IMR-90 (cell line): Measurements from ENCODE around the gene MT1E. TPM values are rescaled to one million over a fixed set of nuclear protein-coding genes. Genes with fewer than 3 reads are reported as not detected.

Experiments
- ATAC-seq: fragments of 200-7000 bp; cut with Tn5 transposase; 2 replicates; pipeline ENCODE4 v1.9.1; 2020; ENCODE audit warnings: low read depth, mild to moderate bottlenecking, moderate library complexity
- BruUV-seq: library from RNA; stranded (reverse); fragments of 400-500 nt; replicated peaks from 2 replicates; lab custom pipeline; 2021; lab: Mats Ljungman, UMichigan
- CTCF ChIA-PET: fragments of 300-600 bp; formaldehyde crosslinking; extraction: SDS; loops from one replicate; lab custom pipeline; 2021; ENCODE audit warnings: antibody characterized with exemption; lab: Yijun Ruan, JAX
- POLR2A ChIA-PET: fragments of 300-600 bp; sonication (Branson Sonifier 250); formaldehyde crosslinking; loops from one replicate; lab custom pipeline; 2022; ENCODE audit warnings: antibody characterized with exemption; ENCODE audit not compliant: unreplicated experiment; lab: Charles Lee
- DNase-seq: peaks from one replicate; pipeline ENCODE4 v3.0.0; 2013
- H2AFZ ChIP-seq: replicated peaks from 2 replicates; pipeline ENCODE3; 2013; ENCODE audit warnings: low read length, mild to moderate bottlenecking; ENCODE audit not compliant: poor library complexity
- H2AK5ac ChIP-seq: 2 replicates; pipeline ENCODE4 v1.6.1; 2013; ENCODE audit warnings: low read depth, low read length, inconsistent platforms
- H2AK9ac ChIP-seq: replicated peaks from 2 replicates; pipeline ENCODE3; 2013; ENCODE audit warnings: mild to moderate bottlenecking, low read depth, low read length, moderate library complexity; ENCODE audit not compliant: poor library complexity
- H2BK120ac ChIP-seq: 2 replicates; pipeline ENCODE4 v1.6.1; 2013; ENCODE audit warnings: low read depth, low read length, inconsistent platforms
- H2BK15ac ChIP-seq: 3 replicates; pipeline ENCODE4 v1.6.1; 2013; ENCODE audit warnings: low read depth, low read length, inconsistent platforms
- H2BK20ac ChIP-seq: 2 replicates; pipeline ENCODE4 v1.6.1; 2013; ENCODE audit warnings: low read depth, mild to moderate bottlenecking, inconsistent platforms, low read length, moderate library complexity
- H2BK5ac ChIP-seq: 2 replicates; pipeline ENCODE4 v1.6.1; 2013; ENCODE audit warnings: mild to moderate bottlenecking, low read depth, low read length, inconsistent platforms; ENCODE audit not compliant: poor library complexity, severe bottlenecking
- H3K14ac ChIP-seq: replicated peaks from 2 replicates; pipeline ENCODE4 v1.6.1; 2013; ENCODE audit warnings: low read depth, low read length, inconsistent platforms
- H3K18ac ChIP-seq: 2 replicates; pipeline ENCODE4 v1.6.1; 2013; ENCODE audit warnings: low read depth, low read length, control low read depth
- H3K23ac ChIP-seq: 2 replicates; pipeline ENCODE4 v1.6.1; 2013; ENCODE audit warnings: low read depth, low read length, inconsistent platforms
- H3K27ac ChIP-seq: 2 replicates; pipeline ENCODE4 v1.5.1; 2013; ENCODE audit warnings: mild to moderate bottlenecking, control low read depth, low read length; ENCODE audit not compliant: insufficient read depth
- H3K27me3 ChIP-seq: 2 replicates; pipeline ENCODE4 v1.6.1; 2013; ENCODE audit warnings: low read length; ENCODE audit not compliant: control insufficient read depth, insufficient read depth
- H3K36me3 ChIP-seq: 2 replicates; pipeline ENCODE4 v1.6.1; 2013; ENCODE audit warnings: low read length, mixed read lengths; ENCODE audit not compliant: control insufficient read depth, insufficient read depth
- H3K4ac ChIP-seq: 2 replicates; pipeline ENCODE4 v1.6.1; 2013; ENCODE audit warnings: low read depth, low read length, inconsistent platforms
- H3K4me1 ChIP-seq: 2 replicates; pipeline ENCODE4 v1.6.1; 2013; ENCODE audit warnings: low read length, mixed read lengths; ENCODE audit not compliant: control insufficient read depth, insufficient read depth
- H3K4me2 ChIP-seq: 2 replicates; pipeline ENCODE4 v1.6.1; 2013; ENCODE audit warnings: low read depth, mild to moderate bottlenecking, control low read depth, low read length, moderate library complexity
- H3K4me3 ChIP-seq: 2 replicates; pipeline ENCODE4 v1.5.1; 2013; ENCODE audit warnings: low read depth, mild to moderate bottlenecking, control low read depth, low read length, moderate library complexity; ENCODE audit not compliant: insufficient read depth
- H3K56ac ChIP-seq: 2 replicates; pipeline ENCODE4 v1.6.1; 2013; ENCODE audit warnings: low read length, inconsistent platforms; ENCODE audit not compliant: insufficient read depth; ENCODE audit errors: extremely low read depth
- H3K79me1 ChIP-seq, 2 experiments: 2 replicates each; pipeline ENCODE4 v1.6.1; 2013; ENCODE audit warnings: low read length in 2 of 2, inconsistent platforms in 1 of 2, low read depth in 1 of 2
- H3K9ac ChIP-seq: 2 replicates; pipeline ENCODE4 v1.6.1; 2013; ENCODE audit warnings: low read depth, low read length, control low read depth
- H3K9me1 ChIP-seq: 2 replicates; pipeline ENCODE4 v1.6.1; 2013; ENCODE audit warnings: low read length, inconsistent platforms; ENCODE audit not compliant: insufficient read depth
- H3K9me3 ChIP-seq: 2 replicates; pipeline ENCODE4 v1.6.1; 2013; ENCODE audit warnings: low read length; ENCODE audit not compliant: control insufficient read depth, insufficient read depth
- H4K20me1 ChIP-seq: 2 replicates; pipeline ENCODE4 v1.6.1; 2013; ENCODE audit warnings: low read length, inconsistent platforms; ENCODE audit not compliant: insufficient read depth
- H4K5ac ChIP-seq: 2 replicates; pipeline ENCODE4 v1.6.1; 2013; ENCODE audit warnings: mild to moderate bottlenecking, low read depth, low read length, control low read depth
- H4K8ac ChIP-seq, 2 experiments: 2 replicates each; pipeline ENCODE4 v1.6.1; 2013; ENCODE audit warnings: low read depth in 2 of 2, low read length in 2 of 2, control low read depth in 1 of 2, inconsistent platforms in 1 of 2
- H4K91ac ChIP-seq: 2 replicates; pipeline ENCODE4 v1.6.1; 2013; ENCODE audit warnings: low read depth, low read length, inconsistent platforms; ENCODE audit not compliant: insufficient read depth
- BHLHE40 ChIP-seq: fragments of 150-350 bp; IDR thresholded peaks from 2 replicates; pipeline ENCODE4 v1.6.1; 2016; ENCODE audit warnings: mild to moderate bottlenecking, low read depth, low read length
- CEBPB ChIP-seq: IDR thresholded peaks from 2 replicates; pipeline ENCODE4 v1.6.1; 2012; ENCODE audit warnings: low read depth, low read length, improper control_type of control experiment
- FOS ChIP-seq: fragments of 150-350 bp; IDR thresholded peaks from 2 replicates; pipeline ENCODE4 v1.6.1; 2016; ENCODE audit warnings: low read depth, low read length
- MAFK ChIP-seq: IDR thresholded peaks from 2 replicates; pipeline ENCODE4 v1.6.1; 2012; ENCODE audit warnings: low read depth, low read length, improper control_type of control experiment
- MXI1 ChIP-seq: IDR thresholded peaks from 2 replicates; pipeline ENCODE4 v1.6.1; 2012; ENCODE audit warnings: low read depth, mild to moderate bottlenecking, low read length, moderate library complexity, borderline replicate concordance
- NFE2L2 ChIP-seq: fragments of 150-350 bp; IDR thresholded peaks from 2 replicates; pipeline ENCODE4 v1.6.1; 2016; ENCODE audit warnings: low read depth, mild to moderate bottlenecking, low read length
- POLR2A ChIP-seq: IDR thresholded peaks from 2 replicates; pipeline ENCODE4 v1.6.1; 2012; ENCODE audit warnings: mild to moderate bottlenecking, low read depth, low read length
- RAD21 ChIP-seq: IDR thresholded peaks from 2 replicates; pipeline ENCODE4 v1.6.1; 2012; ENCODE audit warnings: low read length, improper control_type of control experiment
- RCOR1 ChIP-seq: IDR thresholded peaks from 2 replicates; pipeline ENCODE4 v1.6.1; 2012; ENCODE audit warnings: mild to moderate bottlenecking, low read length, improper control_type of control experiment; ENCODE audit not compliant: insufficient replicate concordance
- RFX5 ChIP-seq: IDR thresholded peaks from 2 replicates; pipeline ENCODE4 v1.8.0; 2012; ENCODE audit warnings: low read depth, mild to moderate bottlenecking, low read length, moderate library complexity
- SMC3 ChIP-seq: fragments of 150-350 bp; IDR thresholded peaks from 2 replicates; pipeline ENCODE4 v1.6.1; 2016; ENCODE audit warnings: low read depth, mild to moderate bottlenecking, antibody characterized with exemption, low read length, moderate library complexity
- WGBS, 2 experiments: methylation state at CpG; one replicate each; pipeline versions ENCODE4 v1.1.5 to v1.1.7; 2013; ENCODE audit warnings: missing lambda C conversion rate in 2 of 2; ENCODE audit not compliant: insufficient read length in 1 of 2; ENCODE audit errors: extremely low coverage in 2 of 2; 5-methylcytosine and 5-hydroxymethylcytosine counted together
- dilution Hi-C: fragments of 300-500 bp; cut with HindIII; formaldehyde crosslinking; loops from one replicate; pipeline ENCODE4 v1.14.3; 2018; ENCODE audit warnings: low sequenced_read_pairs; ENCODE audit not compliant: unreplicated experiment
- in situ Hi-C: fragments of 300-500 bp; cut with MboI; formaldehyde crosslinking; loops from 3 replicates; pipeline ENCODE4 v1.14.3; 2019; ENCODE audit warnings: low sequenced_read_pairs, inconsistent platforms, mixed read lengths
- intact Hi-C: fragments of 100-400 bp; cut with micrococcal nuclease; formaldehyde crosslinking; loops from 2 replicates; pipeline ENCODE4 v1.10.0; 2022
- polyA plus RNA-seq, 3 experiments: library from polyadenylated mRNA; depleted of rRNA; stranded (reverse); fragments of >200 nt; gene quantifications; 2 replicates each; pipeline ENCODE4 v1.2.3, GENCODE V29; 2012; ENCODE audit warnings: low replicate concordance in 1 of 3
- total RNA-seq: library from RNA; depleted of rRNA; stranded (reverse); fragments of >200 nt; gene quantifications from 2 replicates; pipeline ENCODE4 v1.2.3, GENCODE V29; 2012
- TF ChIP-seq, protein P1 (sequence below): fragments of 150-350 bp; IDR thresholded peaks from 2 replicates; pipeline ENCODE4 v1.6.1; 2017; ENCODE audit warnings: mild to moderate bottlenecking, antibody characterized with exemption, low read length, low read depth
- TF ChIP-seq, protein P2 (sequence below): fragments of 150-350 bp; IDR thresholded peaks from 2 replicates; pipeline ENCODE4 v1.6.1; 2016; ENCODE audit warnings: low read depth, mild to moderate bottlenecking, low read length, moderate library complexity, borderline replicate concordance
- TF ChIP-seq, protein P3 (sequence below): conservative IDR thresholded peaks from 2 replicates; pipeline ENCODE4 v1.5.1; 2012; ENCODE audit warnings: mild to moderate bottlenecking, low read depth, low read length, improper control_type of control experiment

MT1E gene
- total and polyA plus RNA-seq, 2 of the 4 experiments (the other 2 are of a cell fraction), result 137 to 821 TPM

DNA sequence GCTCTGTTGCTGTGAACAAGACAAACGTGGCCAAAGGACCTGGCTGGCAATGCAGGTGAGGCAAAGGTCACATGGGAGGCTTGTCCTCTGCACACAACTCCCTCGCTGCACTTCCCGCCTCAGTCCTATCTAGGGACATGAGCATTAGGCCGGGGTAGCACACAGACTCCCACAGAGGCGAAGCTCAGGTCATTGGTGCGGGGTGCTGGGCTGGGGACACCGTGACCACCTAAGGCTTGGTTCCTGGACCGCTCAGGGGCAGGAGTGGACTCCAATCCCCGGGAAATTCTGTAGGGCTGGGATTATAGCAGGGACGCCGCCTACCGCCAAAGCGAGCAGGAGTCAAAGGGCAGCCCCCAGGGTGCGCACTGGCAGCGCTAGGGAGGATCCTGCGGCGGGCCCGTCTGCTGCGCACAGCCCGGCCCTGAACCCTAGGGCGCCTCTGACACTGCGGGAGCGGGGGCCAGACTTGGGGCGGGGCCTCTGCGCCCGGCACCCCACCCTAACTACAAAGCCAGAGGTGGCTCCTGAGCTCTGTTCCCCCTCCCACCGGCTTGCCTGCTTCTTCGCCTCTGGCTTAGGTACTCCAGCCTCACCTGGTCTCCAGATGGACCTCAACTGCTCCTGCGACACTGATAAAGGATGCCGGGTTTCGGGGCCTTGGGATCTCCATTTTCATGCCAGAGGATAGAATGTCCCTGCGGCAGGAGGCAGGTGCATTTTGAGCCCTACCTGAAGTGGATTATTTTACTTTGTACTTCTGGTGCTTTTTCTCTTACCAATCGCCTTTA lies 22.3 kb downstream of the MT1E start:
- H2BK5ac ChIP-seq, result no peak overlapping the region
- no peak overlapping the region for H3K4ac ChIP-seq
- H3K27ac ChIP-seq, result no peak overlapping the region
- in situ Hi-C loops (no loop called here), dilution Hi-C loops (no loop called here), intact Hi-C loops (no loop called here)
- H3K14ac ChIP-seq, result no peak overlapping the region
- no peak overlapping the region for H3K4me2 ChIP-seq
- no peaks in the 10 kb centered on the region for H3K79me1 ChIP-seq
- no peak overlapping the region for H3K56ac ChIP-seq
- H3K23ac ChIP-seq, result no peak overlapping the region
- TF ChIP-seq RAD21, result no peak
- TF ChIP-seq, protein P1, sequence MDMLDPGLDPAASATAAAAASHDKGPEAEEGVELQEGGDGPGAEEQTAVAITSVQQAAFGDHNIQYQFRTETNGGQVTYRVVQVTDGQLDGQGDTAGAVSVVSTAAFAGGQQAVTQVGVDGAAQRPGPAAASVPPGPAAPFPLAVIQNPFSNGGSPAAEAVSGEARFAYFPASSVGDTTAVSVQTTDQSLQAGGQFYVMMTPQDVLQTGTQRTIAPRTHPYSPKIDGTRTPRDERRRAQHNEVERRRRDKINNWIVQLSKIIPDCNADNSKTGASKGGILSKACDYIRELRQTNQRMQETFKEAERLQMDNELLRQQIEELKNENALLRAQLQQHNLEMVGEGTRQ, result no peak
- no peak for TF ChIP-seq MXI1
- no peak for TF ChIP-seq FOS
- no peak for TF ChIP-seq MAFK
- TF ChIP-seq, protein P2, sequence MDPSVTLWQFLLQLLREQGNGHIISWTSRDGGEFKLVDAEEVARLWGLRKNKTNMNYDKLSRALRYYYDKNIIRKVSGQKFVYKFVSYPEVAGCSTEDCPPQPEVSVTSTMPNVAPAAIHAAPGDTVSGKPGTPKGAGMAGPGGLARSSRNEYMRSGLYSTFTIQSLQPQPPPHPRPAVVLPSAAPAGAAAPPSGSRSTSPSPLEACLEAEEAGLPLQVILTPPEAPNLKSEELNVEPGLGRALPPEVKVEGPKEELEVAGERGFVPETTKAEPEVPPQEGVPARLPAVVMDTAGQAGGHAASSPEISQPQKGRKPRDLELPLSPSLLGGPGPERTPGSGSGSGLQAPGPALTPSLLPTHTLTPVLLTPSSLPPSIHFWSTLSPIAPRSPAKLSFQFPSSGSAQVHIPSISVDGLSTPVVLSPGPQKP, result no peak
- no peak for TF ChIP-seq SMC3
- TF ChIP-seq, protein P3, sequence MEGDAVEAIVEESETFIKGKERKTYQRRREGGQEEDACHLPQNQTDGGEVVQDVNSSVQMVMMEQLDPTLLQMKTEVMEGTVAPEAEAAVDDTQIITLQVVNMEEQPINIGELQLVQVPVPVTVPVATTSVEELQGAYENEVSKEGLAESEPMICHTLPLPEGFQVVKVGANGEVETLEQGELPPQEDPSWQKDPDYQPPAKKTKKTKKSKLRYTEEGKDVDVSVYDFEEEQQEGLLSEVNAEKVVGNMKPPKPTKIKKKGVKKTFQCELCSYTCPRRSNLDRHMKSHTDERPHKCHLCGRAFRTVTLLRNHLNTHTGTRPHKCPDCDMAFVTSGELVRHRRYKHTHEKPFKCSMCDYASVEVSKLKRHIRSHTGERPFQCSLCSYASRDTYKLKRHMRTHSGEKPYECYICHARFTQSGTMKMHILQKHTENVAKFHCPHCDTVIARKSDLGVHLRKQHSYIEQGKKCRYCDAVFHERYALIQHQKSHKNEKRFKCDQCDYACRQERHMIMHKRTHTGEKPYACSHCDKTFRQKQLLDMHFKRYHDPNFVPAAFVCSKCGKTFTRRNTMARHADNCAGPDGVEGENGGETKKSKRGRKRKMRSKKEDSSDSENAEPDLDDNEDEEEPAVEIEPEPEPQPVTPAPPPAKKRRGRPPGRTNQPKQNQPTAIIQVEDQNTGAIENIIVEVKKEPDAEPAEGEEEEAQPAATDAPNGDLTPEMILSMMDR, result no peak
- TF ChIP-seq NFE2L2, result no peak
- TF ChIP-seq CEBPB, result no peak
- no peak for TF ChIP-seq RFX5
- TF ChIP-seq POLR2A, result no peak
- TF ChIP-seq RCOR1, result no peak
- TF ChIP-seq BHLHE40, result no peak
- H2AK5ac ChIP-seq, result no peak overlapping the region
- no peak overlapping the region for H3K4me3 ChIP-seq
- WGBS, 2 experiments, result 13% methylated on average over 14 of the region's 33 CpGs; no CpG with 5 or more reads in 1 of the 2 experiments
- no peak overlapping the region for H2BK15ac ChIP-seq
- ATAC-seq, result no peak
- peaks cover 90% of the 10 kb centered on the region for H3K27me3 ChIP-seq
- no peaks in the 10 kb centered on the region for H3K4me1 ChIP-seq
- CTCF ChIA-PET, result no interaction called here
- H4K91ac ChIP-seq, result no peak overlapping the region
- H2BK120ac ChIP-seq, result no peak overlapping the region
- H3K9me1 ChIP-seq, result 0 out of 2 replicates have a peak, but pooled peaks cover 3% of the 10 kb centered on the region
- 0 out of 2 replicates have a peak, but pooled peaks cover 2% of the 10 kb centered on the region for H3K9me3 ChIP-seq
- H3K9ac ChIP-seq, result no peak overlapping the region
- no peak overlapping the region for H2AK9ac ChIP-seq
- DNase-seq, result no peak
- no peak overlapping the region for H3K18ac ChIP-seq
- no TSS peak for BruUV-seq
- POLR2A ChIA-PET, result no interaction called here
- H4K20me1 ChIP-seq, result no peaks in the 10 kb centered on the region; the same call in 1 of the 2 replicates
- no peak overlapping the region for H2AFZ ChIP-seq
- H4K5ac ChIP-seq, result no peak overlapping the region
- H2BK20ac ChIP-seq, result no peak overlapping the region
- H4K8ac ChIP-seq, result no peak overlapping the region
- no peaks in the 10 kb centered on the region for H3K36me3 ChIP-seq
